T1000 (cell line): Measurements from ENCODE around the gene TMEM178B.
"Not testable (repeated sequence)": the region's sequence is repeated elsewhere in the genome, so short reads cannot be mapped to it uniquely, and the experiment has no call there.

Source experiments
- DNase-seq: peaks from one replicate; lab custom pipeline; 2025; ENCODE audit warnings: mixed read lengths; lab: John Stamatoyannopoulos, UW

The TMEM178B gene

GRCh38 chr7:141312828-141313521, 239.1 kb downstream of the TMEM178B start:
- DNase-seq: no peak

- no peak for DNase-seq
These were observed 240.0 kb downstream of the TMEM178B start for GRCh38 chr7:141313896-141314295.

DNA sequence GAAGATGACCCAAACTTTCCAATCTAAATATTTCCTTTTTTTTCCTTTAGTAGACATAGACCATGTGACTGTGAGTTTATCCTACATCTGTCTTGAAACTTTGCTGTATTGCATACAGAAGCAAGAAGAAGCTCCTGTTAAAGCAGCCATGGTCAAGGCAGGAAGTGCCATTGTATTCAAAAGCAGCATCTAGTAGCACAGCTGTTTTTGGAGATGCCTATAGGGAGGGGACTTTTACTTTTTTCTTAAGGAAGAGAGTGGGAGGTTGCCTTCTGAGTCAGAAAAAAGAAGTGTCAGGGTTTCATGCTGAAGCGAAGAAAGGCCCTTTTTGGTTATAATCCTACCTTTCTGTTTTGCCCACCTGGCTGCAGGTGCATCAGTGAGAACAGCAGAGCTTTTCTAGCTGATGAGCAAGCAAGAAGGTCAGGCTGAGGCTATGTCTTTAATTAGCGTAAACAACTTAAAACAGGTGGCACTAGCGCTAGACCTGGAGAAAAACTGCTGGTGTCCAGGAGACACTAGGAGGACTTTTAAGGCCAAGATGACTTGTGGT, 243.2 kb downstream of the TMEM178B start:
- no peak for DNase-seq

GRCh38 chr7:141320287-141320686, 246.4 kb downstream of the TMEM178B start:
- DNase-seq: no peak

DNA sequence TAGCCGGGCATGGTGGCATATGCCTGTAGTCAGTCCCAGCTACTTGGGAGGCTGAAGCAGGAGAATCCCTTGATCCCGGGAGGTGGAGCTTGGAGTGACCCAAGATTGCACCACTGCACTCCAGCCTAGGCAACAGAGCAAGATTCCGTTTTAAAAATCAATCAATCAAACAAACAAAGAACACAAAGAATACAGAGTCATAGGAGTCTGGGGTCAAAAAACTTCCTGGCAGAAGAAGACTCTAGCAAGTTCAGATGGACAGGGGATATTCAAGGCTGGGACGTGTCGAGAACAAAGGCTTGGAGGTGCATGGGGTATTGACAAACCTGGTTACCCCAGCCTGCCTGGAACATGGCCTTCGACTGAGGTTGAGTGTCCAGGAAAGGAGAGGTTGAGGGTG, 248.5 kb downstream of the TMEM178B start:
- DNase-seq: no peak

DNA sequence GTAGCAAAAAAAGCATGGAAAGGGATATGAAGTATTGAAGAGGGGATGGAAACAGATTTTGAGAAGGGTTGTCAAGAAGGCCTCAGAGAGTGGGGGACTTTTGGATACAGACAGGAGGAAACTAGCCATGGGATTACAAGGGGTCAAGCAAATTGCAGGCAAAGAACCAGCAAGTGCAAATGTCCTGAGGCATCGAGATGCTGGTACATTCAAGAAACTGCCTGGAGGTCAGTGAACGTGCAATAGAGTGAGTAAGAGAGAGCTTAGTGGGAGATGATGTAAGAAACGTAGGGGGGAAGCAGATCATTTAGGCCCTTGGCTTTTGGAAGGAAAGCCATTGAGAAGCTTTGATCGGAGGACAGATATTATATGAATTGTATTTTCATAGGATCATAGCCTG, 250.0 kb downstream of the TMEM178B start:
- no peak for DNase-seq

DNA sequence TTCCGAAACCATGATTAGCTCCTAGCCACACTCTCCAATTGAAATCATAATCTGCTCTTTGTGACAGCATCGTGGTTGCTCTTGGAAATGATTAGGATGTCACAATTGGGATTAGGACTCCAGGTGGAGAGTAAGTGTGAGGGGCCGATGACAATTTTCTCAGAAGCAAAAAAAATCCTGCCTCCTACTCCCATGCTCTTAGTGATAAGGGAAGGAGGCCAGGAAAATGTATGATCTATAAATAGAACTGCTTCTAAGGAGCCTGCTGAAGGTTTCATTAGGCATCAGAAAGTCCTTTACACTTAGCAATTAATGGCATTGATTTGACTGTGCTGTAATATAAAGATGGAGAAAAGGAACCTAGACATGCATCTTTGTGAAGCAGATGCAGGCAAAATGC, 251.0 kb downstream of the TMEM178B start:
- no peak for DNase-seq

DNA sequence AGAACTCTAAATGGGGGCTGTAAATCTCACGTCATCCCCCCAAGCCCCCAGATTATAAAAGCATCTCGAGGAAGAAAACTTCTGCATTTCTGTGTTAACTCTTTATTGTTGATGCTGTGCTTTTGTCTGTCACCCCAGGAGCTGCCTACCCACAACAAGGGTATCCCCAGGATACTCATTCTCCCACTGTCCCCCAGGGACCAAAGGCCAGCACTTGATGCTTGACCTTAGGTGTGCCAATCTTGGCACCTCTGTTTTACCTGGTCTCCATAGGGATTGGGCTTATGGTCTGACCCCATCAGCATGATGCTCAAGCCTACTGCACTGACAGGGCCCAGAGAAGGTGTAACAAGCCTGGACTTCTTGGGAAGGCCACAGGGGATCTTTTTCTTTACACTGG, 251.4 kb downstream of the TMEM178B start:
- no peak for DNase-seq

- DNase-seq: no peak
These were observed 254.4 kb downstream of the TMEM178B start for GRCh38 chr7:141328290-141328689.

DNA sequence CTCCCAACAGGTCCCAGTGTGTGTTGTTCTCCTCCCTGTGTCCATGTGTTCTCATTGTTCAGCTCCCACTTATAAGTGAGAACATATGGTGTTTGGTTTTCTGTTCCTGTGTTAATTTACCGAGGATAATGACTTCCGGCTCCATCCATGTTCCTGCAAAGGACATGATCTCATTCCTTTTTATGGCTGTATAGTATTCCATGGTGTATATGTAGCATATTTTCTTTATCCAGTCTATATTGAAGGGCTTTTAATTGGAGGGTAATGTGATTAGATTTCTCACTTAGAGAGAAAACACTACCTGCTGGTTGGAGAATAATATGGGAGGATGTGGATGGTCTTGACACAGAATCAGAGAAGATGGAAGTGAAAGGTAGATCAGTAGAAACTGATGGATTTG, 256.4 kb downstream of the TMEM178B start:
- not testable (repeated sequence) for DNase-seq

DNA sequence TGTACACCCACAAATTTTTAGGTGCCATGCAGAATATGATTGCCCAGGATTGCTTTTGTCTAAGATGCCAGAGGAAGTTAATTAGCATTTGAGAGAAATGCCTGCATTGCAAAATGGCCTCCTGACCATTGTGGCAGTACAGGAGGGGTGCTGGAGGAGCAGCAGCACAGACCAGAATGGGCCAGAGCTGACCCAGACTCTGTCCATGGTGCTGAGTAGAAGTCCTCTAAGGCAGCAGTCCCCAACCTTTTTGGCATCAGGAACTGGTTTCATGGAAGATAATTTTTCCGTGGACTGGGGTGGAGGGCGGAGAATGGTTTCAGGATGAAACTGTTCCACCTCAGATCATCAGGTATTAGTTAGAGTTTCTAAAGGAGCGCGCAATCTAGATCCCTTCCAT, 259.6 kb downstream of the TMEM178B start:
- DNase-seq: no peak

- no peak for DNase-seq
These were observed 261.3 kb downstream of the TMEM178B start for GRCh38 chr7:141335164-141335563.

- DNase-seq: no peak
These were observed 265.7 kb downstream of the TMEM178B start for GRCh38 chr7:141339603-141340002.

DNA sequence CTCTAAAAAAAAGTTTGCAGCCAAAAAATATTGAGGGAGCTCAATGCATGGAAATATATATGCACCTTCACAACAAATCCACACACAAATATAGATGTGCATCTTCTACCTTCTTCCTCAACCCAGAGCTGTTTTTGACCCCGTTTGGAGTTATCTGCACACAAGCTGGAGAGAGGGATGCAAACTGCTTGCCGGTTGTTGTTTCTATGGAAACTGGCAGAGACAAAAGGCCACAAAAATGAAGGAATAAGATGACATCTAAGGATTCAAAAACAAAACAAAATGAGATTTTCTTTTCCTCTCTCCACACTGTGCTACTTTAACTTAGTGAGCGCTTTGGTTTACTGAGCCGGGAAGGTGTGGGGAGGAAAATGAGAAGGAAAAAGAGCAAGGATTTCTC, 267.1 kb downstream of the TMEM178B start:
- DNase-seq: no peak

DNA sequence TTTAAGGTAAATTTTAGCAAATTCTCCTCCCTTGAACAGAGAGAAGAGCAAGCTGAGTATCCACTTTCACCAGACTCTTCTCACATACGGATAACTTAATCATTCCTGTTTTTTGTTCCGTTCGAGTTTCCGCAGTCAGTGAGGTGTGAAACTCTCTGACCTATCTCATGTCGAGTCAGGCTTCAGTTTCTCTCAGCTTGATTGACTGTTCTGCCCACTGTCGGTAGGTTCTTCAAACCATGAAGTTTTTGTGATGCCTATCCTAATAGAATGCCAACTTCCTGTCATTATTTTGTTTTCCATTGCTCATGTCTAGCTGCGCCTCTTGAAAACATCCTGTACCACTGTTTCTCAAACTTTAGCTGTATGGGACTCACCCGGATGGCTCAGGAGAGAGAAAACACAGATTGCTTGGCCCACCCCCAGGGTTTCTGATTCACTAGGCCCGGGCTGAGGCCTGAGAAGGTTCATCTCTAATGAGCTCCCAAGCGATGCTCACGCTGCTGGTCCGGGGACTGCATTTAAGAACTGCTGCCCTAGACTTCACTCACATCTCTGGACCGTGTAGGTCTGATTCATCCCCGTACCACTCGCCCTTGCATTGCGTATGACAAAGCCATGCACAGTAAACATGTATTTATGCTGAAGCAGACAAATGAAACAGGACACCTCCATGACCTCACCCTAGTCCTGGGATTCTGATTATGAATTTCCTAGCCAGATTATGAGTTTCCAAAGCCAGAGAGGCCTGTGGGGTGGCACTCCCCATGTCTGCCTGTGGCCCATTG, 269.0 kb downstream of the TMEM178B start:
- no peak for DNase-seq

- no peak for DNase-seq
These were observed 270.5 kb downstream of the TMEM178B start for GRCh38 chr7:141344153-141344935.

DNA sequence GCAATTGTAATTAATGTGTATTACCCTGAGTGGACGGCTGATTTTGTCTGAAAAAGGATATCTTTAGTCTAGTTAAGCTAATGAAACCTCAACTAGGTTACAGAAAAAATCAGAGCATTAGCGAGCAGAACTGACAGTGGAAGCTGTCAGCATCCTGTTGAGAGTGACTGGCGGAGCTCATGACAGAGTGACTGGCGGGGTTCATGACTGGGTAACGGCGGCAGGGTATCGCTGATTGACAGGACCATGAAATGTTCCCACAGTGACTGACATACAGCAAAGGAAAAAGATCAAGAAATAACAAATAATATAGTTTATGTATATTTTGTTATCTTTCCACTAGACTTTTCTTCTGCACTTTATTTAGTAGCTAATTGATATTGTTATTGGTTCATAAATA, 274.9 kb downstream of the TMEM178B start:
- no peak for DNase-seq

DNA sequence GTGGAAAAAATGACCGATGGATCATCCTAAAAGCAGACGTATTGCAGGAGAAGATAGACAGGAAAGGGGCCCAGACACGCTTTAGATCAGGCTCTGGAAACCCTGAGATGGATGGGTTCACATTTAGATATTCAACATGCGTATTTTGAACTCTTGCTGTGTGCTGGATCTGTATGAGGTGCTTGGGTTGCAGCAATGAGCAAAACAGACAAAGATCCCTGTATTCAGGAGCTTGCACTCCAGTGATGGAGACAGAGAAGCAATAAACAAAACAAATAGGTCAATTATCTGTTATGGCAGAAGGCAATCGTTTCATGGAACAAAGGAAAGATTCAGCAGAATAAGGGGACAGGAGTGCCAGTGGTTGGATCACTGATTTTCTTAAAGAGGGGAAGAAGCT, 275.5 kb downstream of the TMEM178B start:
- no peak for DNase-seq

DNA sequence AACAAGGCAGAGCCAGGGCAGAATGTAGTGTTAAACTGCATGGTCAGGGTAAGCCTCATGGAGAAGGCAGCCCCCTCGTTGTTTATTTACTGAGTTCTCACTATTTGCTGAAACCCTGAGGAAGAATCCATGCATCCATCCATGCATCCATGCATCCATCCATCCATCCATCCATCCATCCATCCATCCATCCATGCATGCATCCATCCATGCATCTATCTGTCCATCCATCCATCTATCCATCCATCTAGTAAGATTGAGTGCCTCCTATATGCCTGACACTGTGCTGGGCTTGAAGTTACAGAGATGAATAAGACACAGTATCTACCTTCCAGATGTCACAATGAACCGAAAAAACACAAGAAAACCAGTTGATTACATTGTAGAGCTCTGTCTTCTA, 275.9 kb downstream of the TMEM178B start:
- no peak for DNase-seq

- no peak for DNase-seq
These were observed 277.3 kb downstream of the TMEM178B start for GRCh38 chr7:141351175-141351574.

DNA sequence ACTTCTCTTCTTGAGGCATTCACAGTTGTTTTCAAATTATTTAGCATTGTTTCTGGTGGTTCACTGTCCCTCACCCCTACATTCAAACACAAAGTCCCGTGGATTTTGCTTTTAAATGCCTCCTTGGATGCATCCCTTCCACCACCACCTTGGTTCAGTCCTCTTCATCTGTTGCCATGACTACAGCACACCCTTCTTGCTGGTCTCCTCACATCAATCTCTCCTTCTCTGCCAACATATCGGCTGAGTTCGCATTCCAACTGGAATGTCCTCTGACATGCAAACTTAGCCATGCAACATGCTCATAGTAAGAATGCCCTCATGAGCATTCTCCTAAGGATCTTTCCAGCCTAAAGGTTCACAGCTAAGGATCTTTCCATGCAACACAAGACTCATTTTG, 279.1 kb downstream of the TMEM178B start:
- no peak for DNase-seq

DNA sequence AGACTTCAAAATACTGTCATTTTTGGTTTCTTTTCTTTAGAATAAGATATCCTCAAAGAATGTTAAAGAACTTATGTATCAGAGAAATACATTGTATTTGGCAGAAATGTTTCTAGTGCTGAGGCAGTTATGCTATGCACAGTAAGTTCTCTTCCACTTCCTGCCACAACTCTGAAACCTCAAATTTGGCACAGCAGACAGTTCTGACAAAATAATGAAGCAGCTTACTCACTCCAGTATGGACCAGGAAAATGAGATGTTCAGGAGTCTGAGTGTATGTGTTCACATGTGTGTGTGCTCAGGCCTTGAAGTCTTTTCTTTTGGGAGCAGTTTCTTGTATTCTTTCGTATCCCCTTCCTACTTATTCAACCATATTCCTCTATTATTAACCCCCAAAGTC, 280.4 kb downstream of the TMEM178B start:
- no peak for DNase-seq

DNA sequence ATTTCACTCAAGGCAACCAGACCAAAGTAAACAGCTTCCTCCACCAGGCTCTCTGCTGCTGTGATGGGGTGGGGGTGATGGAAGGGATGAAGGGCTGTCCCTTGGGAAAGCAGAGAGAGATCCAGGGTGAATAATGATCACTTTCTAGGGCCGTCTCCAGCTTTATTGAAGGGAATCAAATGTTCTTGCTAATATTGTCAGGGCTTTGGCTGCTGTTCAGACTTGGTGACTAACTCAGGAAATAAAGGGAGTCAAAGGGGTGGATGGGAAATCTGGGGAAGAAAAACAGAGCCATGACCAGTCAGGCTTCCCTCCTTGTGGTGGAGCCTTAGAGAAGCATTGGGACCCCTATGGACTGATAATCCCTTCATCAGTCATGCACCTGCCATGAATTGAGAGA, 281.2 kb downstream of the TMEM178B start:
- DNase-seq: no peak
